ENCODE data around the gene RGL2. TPM values are rescaled to one million over a fixed set of nuclear protein-coding genes. Genes with fewer than 3 reads are reported as not detected.
A peak's percentile ranks its signal among the peaks of the same experiment; 100 is the strongest.

Gene RGL2
- total and polyA plus RNA-seq, 2 of the 13 experiments (the other 11 are each of a cell fraction or from before 2014, with no cell fraction given), result 22.9 to 47.4 TPM

DNA sequence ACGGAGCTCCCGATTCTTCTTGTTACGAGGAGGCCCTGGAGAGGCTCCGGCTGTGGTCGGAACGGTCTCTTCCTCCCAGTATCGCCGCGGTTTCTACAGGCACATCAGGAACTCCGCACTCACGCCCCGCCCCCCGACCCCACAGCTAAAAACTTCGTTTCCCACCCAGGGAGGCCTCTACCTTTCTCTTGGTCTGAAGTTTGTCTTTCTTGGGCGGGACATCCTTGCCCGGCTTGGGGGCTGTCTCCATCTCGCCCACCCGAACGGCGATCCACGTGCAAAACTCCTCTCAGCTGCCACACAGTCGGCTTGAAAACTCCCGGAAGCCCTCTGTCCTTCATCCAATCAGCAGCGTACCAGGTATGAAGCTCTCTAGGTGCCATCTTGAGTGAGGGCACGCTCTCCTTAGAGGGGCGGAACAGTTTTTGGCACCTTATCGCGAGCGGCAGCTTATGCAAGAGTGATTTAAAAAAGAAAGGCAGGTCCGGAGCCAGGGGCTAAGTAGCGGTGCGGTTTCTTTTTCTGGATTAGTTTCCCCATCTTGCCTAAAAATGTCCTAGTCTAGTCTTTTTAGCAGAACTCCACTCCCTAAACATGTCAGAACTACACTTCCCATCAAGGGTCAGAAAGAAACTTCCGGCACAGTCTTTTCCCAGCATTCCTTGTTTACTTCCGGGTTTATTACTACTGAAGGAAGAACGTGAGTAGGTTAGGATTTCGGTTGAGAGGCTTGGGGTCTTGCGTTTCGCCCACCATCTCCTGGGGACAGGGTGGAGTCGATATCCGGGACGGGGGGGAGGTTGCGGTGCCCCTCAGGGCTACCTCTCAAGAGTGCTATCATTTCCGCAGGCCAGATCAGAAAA, 9.6 kb downstream of the RGL2 start, which contains the start of the genes PFDN6 and WDR46 (continued):
- TF ChIP-seq NFRKB (IDR thresholded peaks at IDR 0.05) (no peak), ONECUT2 (CRISPR knock-in tag; IDR thresholded peaks at IDR 0.05) (no peak), PRMT3 (CRISPR knock-in tag; IDR thresholded peaks at IDR 0.05; ENCODE audit: borderline replicate concordance, low read depth) (no peak), ARID4A (CRISPR knock-in tag; IDR thresholded peaks at IDR 0.05; ENCODE audit: borderline replicate concordance) (peak; percentile 96), ATAD3A (CRISPR knock-in tag; IDR thresholded peaks at IDR 0.05) (no peak), ZNF282 (IDR thresholded peaks at IDR 0.05; ENCODE audit: partially characterized antibody) (no peak), ZNF207 (IDR thresholded peaks at IDR 0.05; ENCODE audit: borderline replicate concordance) (no peak), MXD1 (CRISPR knock-in tag; IDR thresholded peaks at IDR 0.05) (peak; percentile 98; the same call in 1 of the 2 replicates), RAD21 (CRISPR knock-in tag; IDR thresholded peaks at IDR 0.05) (no peak), MAFG (CRISPR knock-in tag; IDR thresholded peaks at IDR 0.05) (no peak), KLF11 (CRISPR knock-in tag; IDR thresholded peaks at IDR 0.05) (peak; percentile 69), ZNF800 (CRISPR knock-in tag; IDR thresholded peaks at IDR 0.05) (no peak), HIVEP1 (CRISPR knock-in tag; IDR thresholded peaks at IDR 0.05) (no peak), SMAD9 (CRISPR knock-in tag; IDR thresholded peaks at IDR 0.05) (no peak), ZMYM2 (CRISPR knock-in tag; IDR thresholded peaks at IDR 0.05) (no peak)
- TF ChIP-seq, protein P1, sequence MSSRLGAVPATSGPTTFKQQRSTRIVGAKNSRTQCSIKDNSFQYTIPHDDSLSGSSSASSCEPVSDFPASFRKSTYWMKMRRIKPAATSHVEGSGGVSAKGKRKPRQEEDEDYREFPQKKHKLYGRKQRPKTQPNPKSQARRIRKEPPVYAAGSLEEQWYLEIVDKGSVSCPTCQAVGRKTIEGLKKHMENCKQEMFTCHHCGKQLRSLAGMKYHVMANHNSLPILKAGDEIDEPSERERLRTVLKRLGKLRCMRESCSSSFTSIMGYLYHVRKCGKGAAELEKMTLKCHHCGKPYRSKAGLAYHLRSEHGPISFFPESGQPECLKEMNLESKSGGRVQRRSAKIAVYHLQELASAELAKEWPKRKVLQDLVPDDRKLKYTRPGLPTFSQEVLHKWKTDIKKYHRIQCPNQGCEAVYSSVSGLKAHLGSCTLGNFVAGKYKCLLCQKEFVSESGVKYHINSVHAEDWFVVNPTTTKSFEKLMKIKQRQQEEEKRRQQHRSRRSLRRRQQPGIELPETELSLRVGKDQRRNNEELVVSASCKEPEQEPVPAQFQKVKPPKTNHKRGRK (CRISPR knock-in tag; IDR thresholded peaks at IDR 0.05), result no peak
- TF ChIP-seq, protein P2, sequence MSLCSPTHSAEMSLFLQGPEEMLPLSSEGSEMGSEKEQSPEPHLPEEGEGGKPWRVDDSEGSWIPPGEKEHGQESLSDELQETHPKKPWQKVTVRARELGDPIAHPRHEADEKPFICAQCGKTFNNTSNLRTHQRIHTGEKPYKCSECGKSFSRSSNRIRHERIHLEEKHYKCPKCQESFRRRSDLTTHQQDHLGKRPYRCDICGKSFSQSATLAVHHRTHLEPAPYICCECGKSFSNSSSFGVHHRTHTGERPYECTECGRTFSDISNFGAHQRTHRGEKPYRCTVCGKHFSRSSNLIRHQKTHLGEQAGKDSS (CRISPR knock-in tag; IDR thresholded peaks at IDR 0.05; ENCODE audit: borderline replicate concordance, low read depth), result peak; percentile 66; the same call in 1 of the 2 replicates
- TF ChIP-seq, protein P3, sequence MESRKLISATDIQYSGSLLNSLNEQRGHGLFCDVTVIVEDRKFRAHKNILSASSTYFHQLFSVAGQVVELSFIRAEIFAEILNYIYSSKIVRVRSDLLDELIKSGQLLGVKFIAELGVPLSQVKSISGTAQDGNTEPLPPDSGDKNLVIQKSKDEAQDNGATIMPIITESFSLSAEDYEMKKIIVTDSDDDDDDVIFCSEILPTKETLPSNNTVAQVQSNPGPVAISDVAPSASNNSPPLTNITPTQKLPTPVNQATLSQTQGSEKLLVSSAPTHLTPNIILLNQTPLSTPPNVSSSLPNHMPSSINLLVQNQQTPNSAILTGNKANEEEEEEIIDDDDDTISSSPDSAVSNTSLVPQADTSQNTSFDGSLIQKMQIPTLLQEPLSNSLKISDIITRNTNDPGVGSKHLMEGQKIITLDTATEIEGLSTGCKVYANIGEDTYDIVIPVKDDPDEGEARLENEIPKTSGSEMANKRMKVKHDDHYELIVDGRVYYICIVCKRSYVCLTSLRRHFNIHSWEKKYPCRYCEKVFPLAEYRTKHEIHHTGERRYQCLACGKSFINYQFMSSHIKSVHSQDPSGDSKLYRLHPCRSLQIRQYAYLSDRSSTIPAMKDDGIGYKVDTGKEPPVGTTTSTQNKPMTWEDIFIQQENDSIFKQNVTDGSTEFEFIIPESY (CRISPR knock-in tag; IDR thresholded peaks at IDR 0.05), result no peak

Data from HepG2 (cell line).